ENCODE data around the gene LHCGR.

LHCGR gene

GRCh38 chr2:48673581-48673980 lies 81.9 kb downstream of the LHCGR start:
- no peak overlapping the region for H3K4me3 ChIP-seq (ENCODE audit: low read length)
- no peak for DNase-seq (ENCODE audit: low read depth)
- no peak for TF ChIP-seq CTCF (conservative IDR thresholded peaks at IDR 0.05; ENCODE audit: low read depth, low read length)

- no peak for TF ChIP-seq CTCF (conservative IDR thresholded peaks at IDR 0.05; ENCODE audit: low read depth, low read length)
- H3K4me3 ChIP-seq (ENCODE audit: low read length): no peak overlapping the region
- no peak for DNase-seq (ENCODE audit: low read depth)
These were observed 86.5 kb downstream of the LHCGR start for GRCh38 chr2:48668992-48669391.

- DNase-seq (ENCODE audit: low read depth): peak; percentile 34
- H3K4me3 ChIP-seq (ENCODE audit: low read length): no peak overlapping the region
- TF ChIP-seq CTCF (conservative IDR thresholded peaks at IDR 0.05; ENCODE audit: low read depth, low read length): no peak
These were observed 104.2 kb downstream of the LHCGR start for GRCh38 chr2:48651158-48651790.

- no peak overlapping the region for H3K4me3 ChIP-seq (ENCODE audit: low read length)
- TF ChIP-seq CTCF (conservative IDR thresholded peaks at IDR 0.05; ENCODE audit: low read depth, low read length): no peak
- no peak for DNase-seq (ENCODE audit: low read depth)
These were observed 117.3 kb downstream of the LHCGR start for GRCh38 chr2:48638261-48638660.

All from retinal pigment epithelial cell (primary cell).